ENCODE measurements around the gene SOHLH1.

SOHLH1 gene

GRCh38 chr9:135700525-135700924, 1.2 kb upstream of the SOHLH1 start:
- Histone ChIP-seq H3K9me2 (replicated peaks; ENCODE audit: control insufficient read depth, low read length) (no peaks in the 10 kb centered on the region), H3K27ac (ENCODE audit: low read depth, low read length) (no peak overlapping the region), H3K4me1 (ENCODE audit: control insufficient read depth, low read length) (no peaks in the 10 kb centered on the region), H3K4me2 (ENCODE audit: low read length) (no peak overlapping the region), H3K36me3 (ENCODE audit: control insufficient read depth, low read length) (no peaks in the 10 kb centered on the region), H3F3A (ENCODE audit: control insufficient read depth, insufficient read depth) (no peaks in the 10 kb centered on the region), H3K9me3 (ENCODE audit: control insufficient read depth, insufficient read depth, low read length) (no peaks in the 10 kb centered on the region), H4K20me1 (ENCODE audit: control insufficient read depth, insufficient read depth, low read depth, low read length) (no peaks in the 10 kb centered on the region), H3K79me2 (ENCODE audit: control insufficient read depth, low read length) (no peaks in the 10 kb centered on the region), H3K4me3 (ENCODE audit: low read length) (no peak overlapping the region), H3K27me3 (ENCODE audit: control insufficient read depth, low read length) (no peaks in the 10 kb centered on the region)
- no peak for TF ChIP-seq EZH2phosphoT487 (IDR thresholded peaks at IDR 0.05; ENCODE audit: borderline replicate concordance, low read length)
- no peak for TF ChIP-seq CTCF (IDR thresholded peaks at IDR 0.05; ENCODE audit: low read depth, low read length, poor library complexity, severe bottlenecking)

- Histone ChIP-seq H3F3A (ENCODE audit: control insufficient read depth, insufficient read depth) (no peaks in the 10 kb centered on the region), H3K4me3 (ENCODE audit: low read length) (no peak overlapping the region), H3K9me3 (ENCODE audit: control insufficient read depth, insufficient read depth, low read length) (no peaks in the 10 kb centered on the region), H4K20me1 (ENCODE audit: control insufficient read depth, insufficient read depth, low read depth, low read length) (no peaks in the 10 kb centered on the region), H3K9me2 (replicated peaks; ENCODE audit: control insufficient read depth, low read length) (no peaks in the 10 kb centered on the region), H3K79me2 (ENCODE audit: control insufficient read depth, low read length) (no peaks in the 10 kb centered on the region), H3K4me1 (ENCODE audit: control insufficient read depth, low read length) (no peaks in the 10 kb centered on the region), H3K4me2 (ENCODE audit: low read length) (no peak overlapping the region), H3K27ac (ENCODE audit: low read depth, low read length) (no peak overlapping the region), H3K36me3 (ENCODE audit: control insufficient read depth, low read length) (no peaks in the 10 kb centered on the region), H3K27me3 (ENCODE audit: control insufficient read depth, low read length) (no peaks in the 10 kb centered on the region)
- TF ChIP-seq EZH2phosphoT487 (IDR thresholded peaks at IDR 0.05; ENCODE audit: borderline replicate concordance, low read length) (no peak), CTCF (IDR thresholded peaks at IDR 0.05; ENCODE audit: low read depth, low read length, poor library complexity, severe bottlenecking) (no peak)
Observed at GRCh38 chr9:135698767-135699166, 514 bp downstream of the SOHLH1 start.

- H3K4me3 ChIP-seq (ENCODE audit: low read length) = no peak overlapping the region
- H3K27me3 ChIP-seq (ENCODE audit: control insufficient read depth, low read length) = no peaks in the 10 kb centered on the region
Observed at GRCh38 chr9:135698236-135698635, 1.0 kb downstream of the SOHLH1 start.

More at GRCh38 chr9:135698236-135698635, 1.0 kb downstream of the SOHLH1 start:
- Histone ChIP-seq H3K4me2 (ENCODE audit: low read length) (no peak overlapping the region), H3K36me3 (ENCODE audit: control insufficient read depth, low read length) (no peaks in the 10 kb centered on the region), H3F3A (ENCODE audit: control insufficient read depth, insufficient read depth) (no peaks in the 10 kb centered on the region), H4K20me1 (ENCODE audit: control insufficient read depth, insufficient read depth, low read depth, low read length) (no peaks in the 10 kb centered on the region), H3K4me1 (ENCODE audit: control insufficient read depth, low read length) (no peaks in the 10 kb centered on the region), H3K9me3 (ENCODE audit: control insufficient read depth, insufficient read depth, low read length) (no peaks in the 10 kb centered on the region), H3K9me2 (replicated peaks; ENCODE audit: control insufficient read depth, low read length) (no peaks in the 10 kb centered on the region), H3K27ac (ENCODE audit: low read depth, low read length) (no peak overlapping the region), H3K79me2 (ENCODE audit: control insufficient read depth, low read length) (no peaks in the 10 kb centered on the region)
- no peak for TF ChIP-seq CTCF (IDR thresholded peaks at IDR 0.05; ENCODE audit: low read depth, low read length, poor library complexity, severe bottlenecking)
- TF ChIP-seq EZH2phosphoT487 (IDR thresholded peaks at IDR 0.05; ENCODE audit: borderline replicate concordance, low read length) = no peak

Data from DOHH2 (cell line).